ENCODE measurements around the gene BRSK2.
"Not testable (repeated sequence)": the region's sequence is repeated elsewhere in the genome, so short reads cannot be mapped to it uniquely, and the experiment has no call there.

DNA sequence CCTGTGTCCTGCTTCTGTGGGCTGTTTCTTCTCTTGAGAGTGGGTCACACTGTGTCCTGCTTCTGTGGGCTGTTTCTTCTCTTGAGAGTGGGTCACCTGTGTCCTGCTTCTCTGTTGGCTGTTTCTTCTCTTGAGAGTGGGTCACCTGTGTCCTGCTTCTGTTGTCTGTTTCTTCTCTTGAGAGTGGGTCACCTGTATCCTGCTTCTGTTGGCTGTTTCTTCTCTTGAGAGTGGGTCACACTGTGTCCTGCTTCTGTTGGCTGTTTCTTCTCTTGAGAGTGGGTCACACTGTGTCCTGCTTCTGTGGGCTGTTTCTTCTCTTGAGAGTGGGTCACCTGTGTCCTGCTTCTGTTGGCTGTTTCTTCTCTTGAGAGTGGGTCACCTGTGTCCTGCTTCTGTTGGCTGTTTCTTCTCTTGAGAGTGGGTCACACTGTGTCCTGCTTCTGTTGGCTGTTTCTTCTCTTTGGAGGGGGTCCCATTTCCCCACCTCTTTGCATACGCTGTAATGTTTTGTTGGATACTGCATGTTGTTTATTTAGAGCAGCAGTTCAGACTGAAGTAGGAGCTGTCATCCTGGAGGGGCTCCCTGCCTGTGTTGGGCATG, 28.6 kb downstream of the BRSK2 start:
- TF ChIP-seq EZH2 (IDR thresholded peaks at IDR 0.05; ENCODE audit: low read length, unreplicated experiment); EZH2phosphoT487 (IDR thresholded peaks at IDR 0.05; ENCODE audit: borderline replicate concordance, low read length): not testable (repeated sequence)
- TF ChIP-seq, protein P1, sequence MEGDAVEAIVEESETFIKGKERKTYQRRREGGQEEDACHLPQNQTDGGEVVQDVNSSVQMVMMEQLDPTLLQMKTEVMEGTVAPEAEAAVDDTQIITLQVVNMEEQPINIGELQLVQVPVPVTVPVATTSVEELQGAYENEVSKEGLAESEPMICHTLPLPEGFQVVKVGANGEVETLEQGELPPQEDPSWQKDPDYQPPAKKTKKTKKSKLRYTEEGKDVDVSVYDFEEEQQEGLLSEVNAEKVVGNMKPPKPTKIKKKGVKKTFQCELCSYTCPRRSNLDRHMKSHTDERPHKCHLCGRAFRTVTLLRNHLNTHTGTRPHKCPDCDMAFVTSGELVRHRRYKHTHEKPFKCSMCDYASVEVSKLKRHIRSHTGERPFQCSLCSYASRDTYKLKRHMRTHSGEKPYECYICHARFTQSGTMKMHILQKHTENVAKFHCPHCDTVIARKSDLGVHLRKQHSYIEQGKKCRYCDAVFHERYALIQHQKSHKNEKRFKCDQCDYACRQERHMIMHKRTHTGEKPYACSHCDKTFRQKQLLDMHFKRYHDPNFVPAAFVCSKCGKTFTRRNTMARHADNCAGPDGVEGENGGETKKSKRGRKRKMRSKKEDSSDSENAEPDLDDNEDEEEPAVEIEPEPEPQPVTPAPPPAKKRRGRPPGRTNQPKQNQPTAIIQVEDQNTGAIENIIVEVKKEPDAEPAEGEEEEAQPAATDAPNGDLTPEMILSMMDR (conservative IDR thresholded peaks at IDR 0.05; ENCODE audit: low read depth, low read length), result not testable (repeated sequence)
